Measurements from ENCODE around the gene BICD2.

- no peak for TF ChIP-seq EZH2 (IDR thresholded peaks at IDR 0.05; ENCODE audit: borderline replicate concordance, low read depth, low read length, severe bottlenecking)
- TF ChIP-seq, protein P1, sequence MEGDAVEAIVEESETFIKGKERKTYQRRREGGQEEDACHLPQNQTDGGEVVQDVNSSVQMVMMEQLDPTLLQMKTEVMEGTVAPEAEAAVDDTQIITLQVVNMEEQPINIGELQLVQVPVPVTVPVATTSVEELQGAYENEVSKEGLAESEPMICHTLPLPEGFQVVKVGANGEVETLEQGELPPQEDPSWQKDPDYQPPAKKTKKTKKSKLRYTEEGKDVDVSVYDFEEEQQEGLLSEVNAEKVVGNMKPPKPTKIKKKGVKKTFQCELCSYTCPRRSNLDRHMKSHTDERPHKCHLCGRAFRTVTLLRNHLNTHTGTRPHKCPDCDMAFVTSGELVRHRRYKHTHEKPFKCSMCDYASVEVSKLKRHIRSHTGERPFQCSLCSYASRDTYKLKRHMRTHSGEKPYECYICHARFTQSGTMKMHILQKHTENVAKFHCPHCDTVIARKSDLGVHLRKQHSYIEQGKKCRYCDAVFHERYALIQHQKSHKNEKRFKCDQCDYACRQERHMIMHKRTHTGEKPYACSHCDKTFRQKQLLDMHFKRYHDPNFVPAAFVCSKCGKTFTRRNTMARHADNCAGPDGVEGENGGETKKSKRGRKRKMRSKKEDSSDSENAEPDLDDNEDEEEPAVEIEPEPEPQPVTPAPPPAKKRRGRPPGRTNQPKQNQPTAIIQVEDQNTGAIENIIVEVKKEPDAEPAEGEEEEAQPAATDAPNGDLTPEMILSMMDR (IDR thresholded peaks at IDR 0.05; ENCODE audit: borderline replicate concordance, extremely low read depth, low read length, poor library complexity, severe bottlenecking), result no peak
Measured at GRCh38 chr9:92745331-92745730, 19.3 kb downstream of the BICD2 start.
